Stimulated activated CD8-positive, alpha-beta memory T cell treated with anti-CD3 and anti-CD28 coated beads, Interleukin-15, amount 100 ng/mL, for 4 hours (primary cell): ENCODE data around the gene CHCHD1.
"Not testable (repeated sequence)": the region's sequence is repeated elsewhere in the genome, so short reads cannot be mapped to it uniquely, and the experiment has no call there.

ENCODE experiments used
- DNase-seq, 2 donors: peaks; one replicate each; pipeline ENCODE4 v3.0.0-alpha.2; 2020; ENCODE audit warnings: low read depth in 2 of 2

The CHCHD1 gene

GRCh38 chr10:73769396-73769795, 12.5 kb upstream of the CHCHD1 start:
- DNase-seq, result no peak

GRCh38 chr10:73771722-73772280, 10.0 kb upstream of the CHCHD1 start:
- peak in 1 of 2 donors; percentile 57 for DNase-seq

- DNase-seq, result peak; percentile 68 to 72
These were observed 9.3 kb upstream of the CHCHD1 start for GRCh38 chr10:73772281-73773151.

- DNase-seq, result no peak
These were observed 8.5 kb upstream of the CHCHD1 start for GRCh38 chr10:73773152-73773879.

GRCh38 chr10:73774637-73775036, 7.2 kb upstream of the CHCHD1 start:
- no peak for DNase-seq

- DNase-seq, result no peak
These were observed 2.8 kb upstream of the CHCHD1 start for GRCh38 chr10:73779018-73779417.

- DNase-seq, result no peak
These were observed 2.2 kb upstream of the CHCHD1 start for GRCh38 chr10:73779539-73780197.

- DNase-seq, result no peak
These were observed 1.5 kb upstream of the CHCHD1 start for GRCh38 chr10:73780301-73780700.

GRCh38 chr10:73780966-73781365, 882 bp upstream of the CHCHD1 start:
- DNase-seq, result no peak

- DNase-seq, result no peak
These were observed 335 bp upstream of the CHCHD1 start for GRCh38 chr10:73781548-73781878.

- no peak for DNase-seq
These were observed 869 bp downstream of the CHCHD1 start for GRCh38 chr10:73782749-73783085.

GRCh38 chr10:73785211-73785720, 3.4 kb downstream of the CHCHD1 start, which contains the start of gene ZSWIM8:
Gene ZSWIM8, plus strand, starts transcription at chr10:73785606. Its CDS starts 273 bp downstream, at chr10:73785879.
- DNase-seq, result peak; percentile 71 to 72

- no peak for DNase-seq
These were observed 4.1 kb downstream of the CHCHD1 start for GRCh38 chr10:73785721-73786511.

- no peak for DNase-seq
These were observed 4.7 kb downstream of the CHCHD1 start for GRCh38 chr10:73786512-73786885.

GRCh38 chr10:73787031-73787800, 5.4 kb downstream of the CHCHD1 start:
- DNase-seq, result not testable (repeated sequence)

- no peak for DNase-seq
These were observed 7.2 kb downstream of the CHCHD1 start for GRCh38 chr10:73788864-73789658.

- no peak for DNase-seq
These were observed 7.8 kb downstream of the CHCHD1 start for GRCh38 chr10:73789659-73790055.

- no peak for DNase-seq
These were observed 9.2 kb downstream of the CHCHD1 start for GRCh38 chr10:73790886-73791625.

- no peak for DNase-seq
These were observed 10.1 kb downstream of the CHCHD1 start for GRCh38 chr10:73791871-73792400.
